Stomach (tissue), 4 donors: ENCODE measurements around the gene NPB.

Experiments used
- EP300 ChIP-seq: sonication (generic); formaldehyde crosslinking; IDR thresholded peaks from one replicate; pipeline ENCODE4 v1.6.1; 2017; ENCODE audit warnings: antibody characterized with exemption
- POLR2A ChIP-seq, 4 donors: fragments of 450-650 bp; IDR thresholded peaks; one replicate each; pipeline ENCODE4 v1.6.1; 2016; ENCODE audit warnings: antibody characterized with exemption in 4 of 4, control low read depth in 2 of 4, mild to moderate bottlenecking in 1 of 4, moderate library complexity in 1 of 4
- POLR2AphosphoS5 ChIP-seq, 3 donors: sonication (generic); formaldehyde crosslinking; IDR thresholded peaks; one replicate each; pipeline ENCODE4 v1.6.1; 2016; ENCODE audit warnings: antibody characterized with exemption in 3 of 3
- TF ChIP-seq, protein P1 (sequence below), 7 experiments: fragments of 450-650 bp in 4 of 7; fragments of 200-600 bp in 3 of 7; sonication (generic) in 3 of 7; IDR thresholded peaks; one replicate each; pipeline ENCODE4 v1.5.1; 2016 to 2019; ENCODE audit warnings: antibody characterized with exemption in 7 of 7, control low read depth in 2 of 7, mild to moderate bottlenecking in 1 of 7

DNA sequence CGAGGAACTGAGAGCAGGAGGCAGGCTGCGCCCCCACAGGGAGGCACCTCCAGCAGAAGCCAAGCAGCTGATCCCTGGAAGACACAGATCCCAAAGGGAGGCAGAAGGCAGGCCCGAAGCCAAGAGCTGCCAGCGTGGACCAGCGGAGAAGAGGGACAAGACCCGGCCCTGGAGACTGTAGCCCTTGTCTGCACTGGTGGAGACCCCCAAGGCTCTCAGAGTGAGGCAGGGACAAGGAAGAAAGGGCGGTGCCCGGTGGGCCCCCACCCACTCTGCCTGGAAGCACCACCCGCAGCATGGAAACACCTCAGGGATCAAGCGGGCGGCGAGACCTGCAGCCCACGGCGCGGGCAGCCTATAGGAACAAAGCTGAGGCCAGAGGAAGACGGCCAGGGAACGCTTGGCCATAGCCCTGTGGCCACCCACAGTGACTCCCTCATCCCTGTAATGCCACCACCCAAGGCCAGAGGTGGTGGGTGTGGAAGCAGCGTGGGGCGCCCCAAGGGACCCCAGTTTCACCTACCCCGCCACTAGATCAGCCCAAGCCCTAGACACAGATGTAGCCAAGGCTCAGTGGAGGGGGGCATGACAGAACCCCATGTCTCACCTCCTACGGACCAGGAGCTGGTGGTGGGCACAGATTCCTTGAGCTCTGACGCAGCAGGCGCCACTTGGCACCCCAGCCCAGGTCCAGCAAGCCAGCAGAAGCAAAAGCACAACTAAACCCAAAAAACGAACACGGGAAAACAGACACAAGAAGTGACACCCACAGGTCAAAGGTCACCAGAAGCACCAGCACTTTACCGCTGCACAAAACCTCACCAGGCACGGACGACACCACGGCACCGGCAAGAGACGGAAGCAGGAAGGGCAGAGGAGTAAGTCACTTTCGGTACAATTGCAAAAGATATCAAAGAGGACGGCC, 18.8 kb downstream of the NPB start:
- TF ChIP-seq, protein P1, sequence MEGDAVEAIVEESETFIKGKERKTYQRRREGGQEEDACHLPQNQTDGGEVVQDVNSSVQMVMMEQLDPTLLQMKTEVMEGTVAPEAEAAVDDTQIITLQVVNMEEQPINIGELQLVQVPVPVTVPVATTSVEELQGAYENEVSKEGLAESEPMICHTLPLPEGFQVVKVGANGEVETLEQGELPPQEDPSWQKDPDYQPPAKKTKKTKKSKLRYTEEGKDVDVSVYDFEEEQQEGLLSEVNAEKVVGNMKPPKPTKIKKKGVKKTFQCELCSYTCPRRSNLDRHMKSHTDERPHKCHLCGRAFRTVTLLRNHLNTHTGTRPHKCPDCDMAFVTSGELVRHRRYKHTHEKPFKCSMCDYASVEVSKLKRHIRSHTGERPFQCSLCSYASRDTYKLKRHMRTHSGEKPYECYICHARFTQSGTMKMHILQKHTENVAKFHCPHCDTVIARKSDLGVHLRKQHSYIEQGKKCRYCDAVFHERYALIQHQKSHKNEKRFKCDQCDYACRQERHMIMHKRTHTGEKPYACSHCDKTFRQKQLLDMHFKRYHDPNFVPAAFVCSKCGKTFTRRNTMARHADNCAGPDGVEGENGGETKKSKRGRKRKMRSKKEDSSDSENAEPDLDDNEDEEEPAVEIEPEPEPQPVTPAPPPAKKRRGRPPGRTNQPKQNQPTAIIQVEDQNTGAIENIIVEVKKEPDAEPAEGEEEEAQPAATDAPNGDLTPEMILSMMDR (IDR thresholded peaks at IDR 0.05), result no peak
- TF ChIP-seq POLR2A (IDR thresholded peaks at IDR 0.05), result no peak
- TF ChIP-seq EP300, result no peak
- TF ChIP-seq POLR2AphosphoS5 (IDR thresholded peaks at IDR 0.05), result no peak
